Measurements from ENCODE around the gene LRP3.

LRP3 gene

DNA sequence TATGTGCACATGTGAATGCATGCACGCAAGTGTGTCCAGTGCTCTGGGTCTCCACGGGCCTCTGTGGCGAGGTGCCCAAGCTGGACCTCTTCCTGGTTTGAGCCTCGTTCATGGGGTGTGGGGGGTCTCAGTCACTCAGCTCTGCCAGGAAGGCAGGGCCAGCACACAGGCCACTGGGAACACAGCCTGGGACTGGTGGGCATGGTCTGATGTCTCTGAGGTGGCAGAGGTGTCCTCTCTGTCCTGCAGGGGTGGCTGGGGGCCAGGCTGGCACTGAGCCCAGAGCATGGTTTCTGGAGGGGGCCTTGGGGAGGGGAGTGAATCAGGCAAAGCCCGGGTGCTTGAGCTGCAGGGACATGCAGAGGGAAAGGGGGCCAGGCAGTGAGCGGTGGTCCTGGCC, 9.4 kb downstream of the LRP3 start:
- no peak for TF ChIP-seq CREB1 (IDR thresholded peaks at IDR 0.05; ENCODE audit: low read depth)
- no peak for TF ChIP-seq YY1 (IDR thresholded peaks at IDR 0.05; ENCODE audit: low read depth)
- TF ChIP-seq, protein P1, sequence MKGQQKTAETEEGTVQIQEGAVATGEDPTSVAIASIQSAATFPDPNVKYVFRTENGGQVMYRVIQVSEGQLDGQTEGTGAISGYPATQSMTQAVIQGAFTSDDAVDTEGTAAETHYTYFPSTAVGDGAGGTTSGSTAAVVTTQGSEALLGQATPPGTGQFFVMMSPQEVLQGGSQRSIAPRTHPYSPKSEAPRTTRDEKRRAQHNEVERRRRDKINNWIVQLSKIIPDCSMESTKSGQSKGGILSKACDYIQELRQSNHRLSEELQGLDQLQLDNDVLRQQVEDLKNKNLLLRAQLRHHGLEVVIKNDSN (IDR thresholded peaks at IDR 0.05): no peak
- TF ChIP-seq NFIC (IDR thresholded peaks at IDR 0.05): no peak
- no peak for TF ChIP-seq TCF12 (IDR thresholded peaks at IDR 0.05; ENCODE audit: low read depth)
- TF ChIP-seq TEAD4 (IDR thresholded peaks at IDR 0.05): no peak
- no peak for TF ChIP-seq RAD21 (IDR thresholded peaks at IDR 0.05; ENCODE audit: low read depth)
- no peak for TF ChIP-seq TAF1 (IDR thresholded peaks at IDR 0.05; ENCODE audit: low read depth)
- no peak for TF ChIP-seq EGR1 (IDR thresholded peaks at IDR 0.05)
- TF ChIP-seq FOXM1 (IDR thresholded peaks at IDR 0.05; ENCODE audit: borderline replicate concordance, low read depth): no peak
- TF ChIP-seq, protein P2, sequence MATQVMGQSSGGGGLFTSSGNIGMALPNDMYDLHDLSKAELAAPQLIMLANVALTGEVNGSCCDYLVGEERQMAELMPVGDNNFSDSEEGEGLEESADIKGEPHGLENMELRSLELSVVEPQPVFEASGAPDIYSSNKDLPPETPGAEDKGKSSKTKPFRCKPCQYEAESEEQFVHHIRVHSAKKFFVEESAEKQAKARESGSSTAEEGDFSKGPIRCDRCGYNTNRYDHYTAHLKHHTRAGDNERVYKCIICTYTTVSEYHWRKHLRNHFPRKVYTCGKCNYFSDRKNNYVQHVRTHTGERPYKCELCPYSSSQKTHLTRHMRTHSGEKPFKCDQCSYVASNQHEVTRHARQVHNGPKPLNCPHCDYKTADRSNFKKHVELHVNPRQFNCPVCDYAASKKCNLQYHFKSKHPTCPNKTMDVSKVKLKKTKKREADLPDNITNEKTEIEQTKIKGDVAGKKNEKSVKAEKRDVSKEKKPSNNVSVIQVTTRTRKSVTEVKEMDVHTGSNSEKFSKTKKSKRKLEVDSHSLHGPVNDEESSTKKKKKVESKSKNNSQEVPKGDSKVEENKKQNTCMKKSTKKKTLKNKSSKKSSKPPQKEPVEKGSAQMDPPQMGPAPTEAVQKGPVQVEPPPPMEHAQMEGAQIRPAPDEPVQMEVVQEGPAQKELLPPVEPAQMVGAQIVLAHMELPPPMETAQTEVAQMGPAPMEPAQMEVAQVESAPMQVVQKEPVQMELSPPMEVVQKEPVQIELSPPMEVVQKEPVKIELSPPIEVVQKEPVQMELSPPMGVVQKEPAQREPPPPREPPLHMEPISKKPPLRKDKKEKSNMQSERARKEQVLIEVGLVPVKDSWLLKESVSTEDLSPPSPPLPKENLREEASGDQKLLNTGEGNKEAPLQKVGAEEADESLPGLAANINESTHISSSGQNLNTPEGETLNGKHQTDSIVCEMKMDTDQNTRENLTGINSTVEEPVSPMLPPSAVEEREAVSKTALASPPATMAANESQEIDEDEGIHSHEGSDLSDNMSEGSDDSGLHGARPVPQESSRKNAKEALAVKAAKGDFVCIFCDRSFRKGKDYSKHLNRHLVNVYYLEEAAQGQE (IDR thresholded peaks at IDR 0.05; ENCODE audit: low read depth): no peak
- TF ChIP-seq ZBTB7A (IDR thresholded peaks at IDR 0.05; ENCODE audit: low read depth): no peak
- TF ChIP-seq, protein P3, sequence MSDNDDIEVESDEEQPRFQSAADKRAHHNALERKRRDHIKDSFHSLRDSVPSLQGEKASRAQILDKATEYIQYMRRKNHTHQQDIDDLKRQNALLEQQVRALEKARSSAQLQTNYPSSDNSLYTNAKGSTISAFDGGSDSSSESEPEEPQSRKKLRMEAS (IDR thresholded peaks at IDR 0.05): no peak
- TF ChIP-seq EP300 (IDR thresholded peaks at IDR 0.05; ENCODE audit: borderline replicate concordance): no peak
- no peak for TF ChIP-seq CEBPB (IDR thresholded peaks at IDR 0.05)

DNA sequence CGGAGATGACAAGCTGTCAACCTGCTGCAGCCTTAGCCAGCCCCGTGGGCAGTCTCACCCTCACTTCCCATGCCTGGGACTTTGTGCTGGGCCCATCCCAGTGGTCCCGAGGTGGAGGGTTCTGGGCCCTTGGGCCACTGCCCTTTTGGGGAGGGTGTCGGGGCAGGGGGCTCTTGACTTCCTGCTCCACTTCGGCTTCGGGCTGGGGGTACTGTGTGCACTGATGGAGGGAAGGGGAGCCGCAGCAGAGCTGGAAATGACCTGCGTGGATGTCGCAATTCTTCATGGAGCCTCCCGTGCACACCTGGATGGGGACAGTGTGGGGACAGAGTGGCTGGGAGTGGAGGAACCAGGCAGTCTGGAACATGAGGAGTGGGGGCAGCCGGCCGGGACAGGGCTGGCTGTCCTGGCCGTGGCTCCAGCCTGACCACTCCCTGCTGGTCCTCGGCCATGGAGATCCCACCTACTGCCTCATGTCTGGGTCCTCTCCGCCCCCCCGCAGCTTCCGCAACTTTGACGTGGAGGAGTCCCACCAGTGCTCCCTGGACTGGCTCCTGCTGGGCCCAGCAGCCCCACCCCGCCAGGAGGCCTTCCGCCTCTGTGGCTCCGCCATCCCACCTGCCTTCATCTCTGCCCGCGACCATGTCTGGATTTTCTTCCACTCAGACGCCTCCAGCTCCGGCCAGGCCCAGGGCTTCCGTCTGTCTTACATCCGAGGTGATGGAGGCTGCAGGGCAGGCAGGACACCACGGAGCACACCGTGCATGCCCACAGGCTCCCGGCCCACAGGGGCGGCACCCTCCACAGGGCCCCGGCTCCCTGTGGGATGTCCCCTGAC, 10.2 kb downstream of the LRP3 start:
- TF ChIP-seq CEBPB (IDR thresholded peaks at IDR 0.05): peak; percentile 46
- no peak for TF ChIP-seq EP300 (IDR thresholded peaks at IDR 0.05; ENCODE audit: borderline replicate concordance)

DNA sequence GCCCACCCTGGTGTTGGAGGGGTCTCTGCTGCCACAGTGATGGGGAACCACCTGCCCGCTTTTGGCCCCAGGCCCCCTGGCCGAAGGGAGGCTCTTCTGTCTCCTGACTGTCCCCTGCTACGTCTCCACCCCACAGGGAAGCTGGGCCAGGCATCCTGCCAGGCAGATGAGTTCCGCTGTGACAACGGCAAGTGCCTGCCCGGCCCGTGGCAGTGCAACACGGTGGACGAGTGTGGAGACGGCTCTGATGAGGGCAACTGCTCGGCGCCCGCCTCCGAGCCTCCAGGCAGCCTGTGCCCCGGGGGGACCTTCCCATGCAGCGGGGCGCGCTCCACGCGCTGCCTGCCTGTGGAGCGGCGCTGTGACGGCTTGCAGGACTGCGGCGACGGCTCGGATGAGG, 11.0 kb downstream of the LRP3 start:
- TF ChIP-seq TAF1 (IDR thresholded peaks at IDR 0.05; ENCODE audit: low read depth) (no peak), TEAD4 (IDR thresholded peaks at IDR 0.05) (no peak), EP300 (IDR thresholded peaks at IDR 0.05; ENCODE audit: borderline replicate concordance) (no peak), ZBTB7A (IDR thresholded peaks at IDR 0.05; ENCODE audit: low read depth) (no peak), FOXM1 (IDR thresholded peaks at IDR 0.05; ENCODE audit: borderline replicate concordance, low read depth) (no peak), RAD21 (IDR thresholded peaks at IDR 0.05; ENCODE audit: low read depth) (no peak), CREB1 (IDR thresholded peaks at IDR 0.05; ENCODE audit: low read depth) (no peak), EGR1 (IDR thresholded peaks at IDR 0.05) (no peak), YY1 (IDR thresholded peaks at IDR 0.05; ENCODE audit: low read depth) (no peak), NFIC (IDR thresholded peaks at IDR 0.05) (no peak), TCF12 (IDR thresholded peaks at IDR 0.05; ENCODE audit: low read depth) (no peak), CEBPB (IDR thresholded peaks at IDR 0.05) (no peak)
- TF ChIP-seq, protein P1 (IDR thresholded peaks at IDR 0.05): no peak
- TF ChIP-seq, protein P3 (IDR thresholded peaks at IDR 0.05): no peak
- TF ChIP-seq, protein P2 (IDR thresholded peaks at IDR 0.05; ENCODE audit: low read depth): no peak

DNA sequence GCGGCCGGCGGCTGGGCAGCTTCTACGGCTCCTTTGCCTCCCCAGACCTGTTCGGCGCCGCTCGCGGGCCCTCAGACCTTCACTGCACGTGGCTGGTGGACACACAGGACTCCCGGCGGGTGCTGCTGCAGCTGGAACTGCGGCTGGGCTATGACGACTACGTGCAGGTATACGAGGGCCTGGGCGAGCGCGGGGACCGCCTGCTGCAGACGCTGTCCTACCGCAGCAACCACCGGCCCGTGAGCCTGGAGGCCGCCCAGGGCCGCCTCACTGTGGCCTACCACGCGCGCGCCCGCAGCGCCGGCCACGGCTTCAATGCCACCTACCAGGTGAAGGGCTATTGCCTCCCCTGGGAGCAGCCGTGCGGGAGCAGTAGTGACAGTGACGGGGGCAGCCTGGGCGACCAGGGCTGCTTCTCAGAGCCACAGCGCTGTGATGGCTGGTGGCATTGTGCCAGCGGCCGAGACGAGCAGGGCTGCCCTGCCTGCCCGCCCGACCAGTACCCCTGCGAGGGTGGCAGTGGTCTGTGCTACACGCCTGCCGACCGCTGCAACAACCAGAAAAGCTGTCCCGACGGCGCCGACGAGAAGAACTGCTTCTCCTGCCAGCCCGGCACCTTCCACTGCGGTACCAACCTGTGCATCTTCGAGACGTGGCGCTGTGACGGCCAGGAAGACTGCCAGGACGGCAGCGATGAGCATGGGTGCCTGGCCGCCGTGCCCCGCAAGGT, 11.6 kb downstream of the LRP3 start:
- TF ChIP-seq YY1 (IDR thresholded peaks at IDR 0.05; ENCODE audit: low read depth): no peak
- TF ChIP-seq, protein P2 (IDR thresholded peaks at IDR 0.05; ENCODE audit: low read depth): no peak

All from Ishikawa (cell line).